HEK293 (cell line): ENCODE results near the gene SLC6A6.

Experiments used
- ZNF423 ChIP-seq: fragments of 450-650 bp; formaldehyde crosslinking; IDR thresholded peaks from 2 replicates; pipeline ENCODE4 v1.5.1; 2016; ENCODE audit warnings: missing biosample characterization, missing genetic modification characterization
- ZNF76 ChIP-seq: fragments of 450-650 bp; formaldehyde crosslinking; IDR thresholded peaks from 2 replicates; pipeline ENCODE4; 2016; ENCODE audit warnings: low read depth, missing biosample characterization, missing genetic modification characterization, borderline replicate concordance
- TF ChIP-seq, protein P1 (sequence below): fragments of 450-650 bp; formaldehyde crosslinking; IDR thresholded peaks from 2 replicates; pipeline ENCODE4 v1.5.1; 2016; ENCODE audit warnings: missing biosample characterization, missing genetic modification characterization

- TF ChIP-seq, protein P1, sequence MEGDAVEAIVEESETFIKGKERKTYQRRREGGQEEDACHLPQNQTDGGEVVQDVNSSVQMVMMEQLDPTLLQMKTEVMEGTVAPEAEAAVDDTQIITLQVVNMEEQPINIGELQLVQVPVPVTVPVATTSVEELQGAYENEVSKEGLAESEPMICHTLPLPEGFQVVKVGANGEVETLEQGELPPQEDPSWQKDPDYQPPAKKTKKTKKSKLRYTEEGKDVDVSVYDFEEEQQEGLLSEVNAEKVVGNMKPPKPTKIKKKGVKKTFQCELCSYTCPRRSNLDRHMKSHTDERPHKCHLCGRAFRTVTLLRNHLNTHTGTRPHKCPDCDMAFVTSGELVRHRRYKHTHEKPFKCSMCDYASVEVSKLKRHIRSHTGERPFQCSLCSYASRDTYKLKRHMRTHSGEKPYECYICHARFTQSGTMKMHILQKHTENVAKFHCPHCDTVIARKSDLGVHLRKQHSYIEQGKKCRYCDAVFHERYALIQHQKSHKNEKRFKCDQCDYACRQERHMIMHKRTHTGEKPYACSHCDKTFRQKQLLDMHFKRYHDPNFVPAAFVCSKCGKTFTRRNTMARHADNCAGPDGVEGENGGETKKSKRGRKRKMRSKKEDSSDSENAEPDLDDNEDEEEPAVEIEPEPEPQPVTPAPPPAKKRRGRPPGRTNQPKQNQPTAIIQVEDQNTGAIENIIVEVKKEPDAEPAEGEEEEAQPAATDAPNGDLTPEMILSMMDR: no peak
- TF ChIP-seq ZNF76 (tag by site-specific recombination) (no peak), ZNF423 (no peak)
Observed at GRCh38 chr3:14475621-14476020, 73.2 kb downstream of the SLC6A6 start.
